H1 (cell line): ENCODE measurements around the gene KBTBD3. TPM values are rescaled to one million over a fixed set of nuclear protein-coding genes. Genes with fewer than 3 reads are reported as not detected.

Source experiments
- CTCF ChIA-PET: fragments of 300-600 bp; sonication (Branson Sonifier 250); formaldehyde crosslinking; loops from one replicate; lab custom pipeline; 2021; ENCODE audit not compliant: partially characterized antibody; lab: Charles Lee
- POLR2A ChIA-PET: fragments of 300-600 bp; sonication (Branson Sonifier 250); formaldehyde crosslinking; loops from one replicate; lab custom pipeline; 2021; ENCODE audit warnings: inconsistent platforms; ENCODE audit not compliant: partially characterized antibody; lab: Charles Lee
- DNase-seq, 2 experiments: peaks; one replicate each; pipeline versions ENCODE4 v3.0.0 to v3.0.0-alpha.2; 2010 to 2022; ENCODE audit warnings: low spot score in 2 of 2, low read depth in 1 of 2, mixed read lengths in 1 of 2
- FAIRE-seq: peaks from 2 replicates; lab custom pipeline; 2011; peaks lifted over from hg19 to GRCh38; lab: Jason Lieb, UNC
- H2AFZ ChIP-seq: 2 replicates; pipeline ENCODE4 v1.8.1; 2012; ENCODE audit warnings: low read length, inconsistent platforms
- H2AK5ac ChIP-seq: 2 replicates; pipeline ENCODE4 v1.6.1; 2013; ENCODE audit warnings: low read depth, low read length
- H2BK120ac ChIP-seq: replicated peaks from 2 replicates; pipeline ENCODE3; 2013; ENCODE audit warnings: low read depth, low read length, inconsistent platforms
- H2BK12ac ChIP-seq: 2 replicates; pipeline ENCODE4 v1.6.1; 2013; ENCODE audit warnings: low read depth, low read length
- H2BK15ac ChIP-seq: 2 replicates; pipeline ENCODE4 v1.6.1; 2013; ENCODE audit warnings: low read length
- H2BK20ac ChIP-seq: 2 replicates; pipeline ENCODE4 v1.6.1; 2013; ENCODE audit warnings: low read length
- H2BK5ac ChIP-seq: 2 replicates; pipeline ENCODE4 v1.6.1; 2013; ENCODE audit warnings: low read depth, low read length
- H3K14ac ChIP-seq: 2 replicates; pipeline ENCODE4 v1.6.1; 2013; ENCODE audit warnings: inconsistent platforms; ENCODE audit not compliant: insufficient read length
- H3K18ac ChIP-seq: 2 replicates; pipeline ENCODE4 v1.6.1; 2013; ENCODE audit warnings: low read length; ENCODE audit errors: extremely low read depth
- H3K23ac ChIP-seq: 2 replicates; pipeline ENCODE4 v1.6.1; 2013; ENCODE audit warnings: inconsistent platforms; ENCODE audit not compliant: insufficient read length
- H3K23me2 ChIP-seq: 2 replicates; pipeline ENCODE4 v1.6.1; 2013; ENCODE audit warnings: low read depth, low read length
- H3K27ac ChIP-seq: 2 replicates; pipeline ENCODE4 v1.6.1; 2011; ENCODE audit warnings: low read depth, low read length, inconsistent platforms
- H3K27me3 ChIP-seq, 4 experiments: replicated peaks in 1 of 4; 1 replicate in 1 of 4; 2 replicates in 3 of 4; pipeline versions ENCODE4 v1.6.1 to v1.8.1; 2011 to 2013; ENCODE audit warnings: low read length in 3 of 4, mild to moderate bottlenecking in 3 of 4, inconsistent platforms in 2 of 4, mixed read lengths in 2 of 4, moderate library complexity in 1 of 4; ENCODE audit not compliant: control insufficient read depth in 3 of 4, insufficient read depth in 3 of 4; ENCODE audit errors: extremely low read depth in 1 of 4
- H3K36me3 ChIP-seq, 4 experiments: 2 replicates each; pipeline versions ENCODE4 v1.6.1 to v1.8.1; 2011 to 2013; ENCODE audit warnings: mild to moderate bottlenecking in 4 of 4, low read length in 3 of 4, moderate library complexity in 2 of 4, control low read depth in 1 of 4, inconsistent platforms in 1 of 4; ENCODE audit not compliant: insufficient read depth in 4 of 4, control insufficient read depth in 2 of 4
- H3K4ac ChIP-seq: replicated peaks from 2 replicates; pipeline ENCODE3; 2013; ENCODE audit warnings: low read length, low read depth, mixed read lengths, inconsistent platforms; ENCODE audit not compliant: insufficient read length
- H3K4me1 ChIP-seq, 4 experiments: replicated peaks in 1 of 4; 1 replicate in 1 of 4; 2 replicates in 3 of 4; pipeline versions ENCODE4 v1.6.1 to v1.8.1; 2011 to 2013; ENCODE audit warnings: low read length in 3 of 4, inconsistent platforms in 2 of 4, mixed read lengths in 1 of 4; ENCODE audit not compliant: insufficient read depth in 4 of 4, control insufficient read depth in 3 of 4
- H3K4me2 ChIP-seq, 2 experiments: 2 replicates each; pipeline versions ENCODE4 v1.6.1 to v1.8.1; 2011 to 2013; ENCODE audit warnings: low read depth in 2 of 2, low read length in 2 of 2, control low read depth in 1 of 2, inconsistent platforms in 1 of 2, mild to moderate bottlenecking in 1 of 2; ENCODE audit not compliant: insufficient read depth in 1 of 2
- H3K4me3 ChIP-seq, 4 experiments: fragments of 200-600, 300-600 bp in 1 of 4; sonication (generic), shearing (Covaris generic), sonication (Bioruptor Twin) in 1 of 4; 2 replicates each; pipeline versions ENCODE4 v1.5.1 to v1.8.1; 2011 to 2016; ENCODE audit warnings: low read length in 4 of 4, low read depth in 3 of 4, control low read depth in 2 of 4, inconsistent platforms in 2 of 4, mild to moderate bottlenecking in 2 of 4, mixed read lengths in 1 of 4, moderate library complexity in 1 of 4; ENCODE audit not compliant: insufficient read depth in 2 of 4; ENCODE audit errors: extremely low read depth in 1 of 4
- H3K56ac ChIP-seq: replicated peaks from 2 replicates; pipeline ENCODE3; 2013; ENCODE audit warnings: low read depth, mild to moderate bottlenecking, mixed read lengths, low read length, inconsistent platforms; ENCODE audit not compliant: insufficient read length
- H3K79me1 ChIP-seq: 2 replicates; pipeline ENCODE4 v1.6.1; 2013; ENCODE audit warnings: low read depth, low read length, control low read depth
- H3K79me2 ChIP-seq, 2 experiments: 2 replicates each; pipeline versions ENCODE4 v1.6.1 to v1.8.1; 2012 to 2013; ENCODE audit warnings: low read length in 2 of 2, mild to moderate bottlenecking in 2 of 2, inconsistent platforms in 1 of 2; ENCODE audit not compliant: insufficient read depth in 2 of 2, control insufficient read depth in 1 of 2
- H3K9ac ChIP-seq, 4 experiments: replicated peaks in 1 of 4; 1 replicate in 1 of 4; 2 replicates in 3 of 4; pipeline versions ENCODE4 v1.6.1 to v1.8.1; 2011 to 2013; ENCODE audit warnings: low read depth in 3 of 4, low read length in 3 of 4, control low read depth in 2 of 4, mild to moderate bottlenecking in 2 of 4, moderate library complexity in 2 of 4, inconsistent platforms in 1 of 4; ENCODE audit errors: extremely low read depth in 1 of 4
- H3K9me3 ChIP-seq, 2 experiments: 2 replicates each; pipeline versions ENCODE4 v1.6.1 to v1.8.1; 2012 to 2013; ENCODE audit warnings: mild to moderate bottlenecking in 2 of 2, moderate library complexity in 2 of 2, control low read depth in 1 of 2, inconsistent platforms in 1 of 2, low read depth in 1 of 2, low read length in 1 of 2, mixed read lengths in 1 of 2; ENCODE audit not compliant: insufficient read depth in 2 of 2
- H4K20me1 ChIP-seq, 2 experiments: replicated peaks in 1 of 2; 2 replicates each; pipeline versions ENCODE3 to v1.8.1; 2011 to 2013; ENCODE audit warnings: inconsistent platforms in 2 of 2, low read length in 2 of 2, mild to moderate bottlenecking in 1 of 2; ENCODE audit not compliant: insufficient read depth in 2 of 2, control insufficient read depth in 1 of 2
- H4K5ac ChIP-seq: 2 replicates; pipeline ENCODE4 v1.6.1; 2013; ENCODE audit warnings: low read length, low read depth, mixed read lengths, inconsistent platforms; ENCODE audit not compliant: insufficient read length
- H4K8ac ChIP-seq: 2 replicates; pipeline ENCODE4 v1.8.0; 2013; ENCODE audit warnings: mild to moderate bottlenecking, moderate library complexity, low read length, inconsistent platforms; ENCODE audit not compliant: insufficient read depth; ENCODE audit errors: extremely low read depth
- H4K91ac ChIP-seq: replicated peaks from 2 replicates; pipeline ENCODE3; 2013; ENCODE audit warnings: low read length, mixed read lengths, inconsistent platforms; ENCODE audit not compliant: insufficient read length
- ASH2L ChIP-seq: fragments of 200-600, 300-600 bp; sonication (generic); IDR thresholded peaks from one replicate; pipeline ENCODE4 v1.7.1; 2017; ENCODE audit warnings: low read length
- BCL11A ChIP-seq, 2 experiments: IDR thresholded peaks; one replicate each; pipeline ENCODE4 v1.6.1; 2011; ENCODE audit warnings: low read depth in 2 of 2, low read length in 2 of 2, mild to moderate bottlenecking in 2 of 2
- FOSL1 ChIP-seq: IDR thresholded peaks from 2 replicates; pipeline ENCODE4 v1.6.1; 2011; ENCODE audit warnings: mild to moderate bottlenecking, low read depth, low read length, moderate library complexity; ENCODE audit not compliant: insufficient read depth
- KDM4A ChIP-seq: IDR thresholded peaks from one replicate; pipeline ENCODE4 v1.7.1; 2012; ENCODE audit warnings: low read depth, mild to moderate bottlenecking, moderate library complexity, low read length, inconsistent platforms; ENCODE audit not compliant: severe bottlenecking
- POLR2A ChIP-seq, 2 experiments: IDR thresholded peaks; 1 replicate in 1 of 2; 2 replicates in 1 of 2; pipeline ENCODE4 v1.6.1; 2011; ENCODE audit warnings: low read depth in 2 of 2, low read length in 2 of 2, mild to moderate bottlenecking in 2 of 2; ENCODE audit errors: control extremely low read depth in 1 of 2
- SAP30 ChIP-seq: fragments of 300-600 bp; sonication (generic); IDR thresholded peaks from 2 replicates; pipeline ENCODE4 v1.7.1; 2012; ENCODE audit warnings: low read length, moderate library complexity, mild to moderate bottlenecking, inconsistent platforms; ENCODE audit not compliant: insufficient read depth, insufficient replicate concordance
- TCF12 ChIP-seq: IDR thresholded peaks from 2 replicates; pipeline ENCODE4 v1.6.1; 2011; ENCODE audit warnings: low read depth, mild to moderate bottlenecking, low read length
- WGBS, 2 experiments: shearing (Covaris generic) in 1 of 2; methylation state at CpG; one replicate each; pipeline versions ENCODE4 v1.1.6 to v1.1.7; 2013 to 2015; ENCODE audit warnings: low lambda C conversion rate in 2 of 2, mixed read lengths in 2 of 2, inconsistent platforms in 1 of 2, low coverage in 1 of 2, missing lambda C conversion rate in 1 of 2; ENCODE audit not compliant: insufficient replicate concordance in 2 of 2, insufficient coverage in 1 of 2, insufficient read length in 1 of 2; ENCODE audit errors: extremely low coverage in 1 of 2, missing lambda C conversion rate in 1 of 2; 5-methylcytosine and 5-hydroxymethylcytosine counted together
- polyA plus RNA-seq, 7 experiments: library from polyadenylated mRNA; depleted of rRNA in 3 of 7; stranded (reverse) in 5 of 7; unstranded in 2 of 7; fragments of >200 nt in 5 of 7; fragments of 200-250 nt in 2 of 7; gene quantifications; 1 replicate in 5 of 7; 2 replicates in 1 of 7; 4 replicates in 1 of 7; pipeline versions ENCODE4 v1.2.1 to v1.2.3, GENCODE V29; 2011 to 2013; ENCODE audit warnings: missing spikeins in 2 of 7, mixed read lengths in 2 of 7
- total RNA-seq: library from RNA; stranded (reverse); fragmentation: NEBNext Ultra II Directional; extraction: Animal tissue kit (Norgen Biotek cat#: 25700); gene quantifications from 2 replicates; pipeline ENCODE4 v1.2.1, GENCODE V29; 2021

Gene KBTBD3
- total and polyA plus RNA-seq, 2 of the 8 experiments (the other 6 are each of a cell fraction or from before 2014, with no cell fraction given) = 1.2 to 6.1 TPM

GRCh38 chr11:106101819-106102218 lies 24.7 kb upstream of the KBTBD3 start:
- CTCF ChIA-PET = interaction anchor here (0.8 to 4.7 kb wide), 3 partner anchors 10 to 32 kb away, joined by 3 to 29 read pairs (median 5); no protein-coding TSS in a partner anchor
- Histone ChIP-seq H2BK12ac (no peak overlapping the region), H3K27ac (no peak overlapping the region), H2AFZ (no peak overlapping the region), H2BK120ac (no peak overlapping the region), H4K5ac (no peak overlapping the region), H3K18ac (no peak overlapping the region), H2BK20ac (no peak overlapping the region), H2BK5ac (no peak overlapping the region), H3K79me2 (no peaks in the 10 kb centered on the region), H3K23me2 (no peaks in the 10 kb centered on the region), H3K79me1 (no peaks in the 10 kb centered on the region), H3K9me3 (no peaks in the 10 kb centered on the region), H2BK15ac (no peak overlapping the region; the same call in 1 of the 2 replicates), H3K4ac (no peak overlapping the region), H3K4me3 (no peak overlapping the region), H4K8ac (no peak overlapping the region), H3K9ac (no peak overlapping the region), H3K23ac (no peak overlapping the region), H3K56ac (no peak overlapping the region), H3K4me2 (no peak overlapping the region), H3K36me3 (peaks cover 3 to 13% (median 8%) of the 10 kb centered on the region in 4 experiments; a peak in 7 of 8 replicates), H2AK5ac (no peak overlapping the region), H3K4me1 (peaks cover 0 to 5% (median 0%) of the 10 kb centered on the region in 4 experiments; a peak in 2 of 7 replicates), H3K14ac (no peak overlapping the region), H4K91ac (no peak overlapping the region), H3K27me3 (no peaks in the 10 kb centered on the region), H4K20me1 (no peaks in the 10 kb centered on the region)
- POLR2A ChIA-PET = interaction anchor here (1.2 kb wide), 1 partner anchor 16 kb away, joined by 3 read pairs; no protein-coding TSS in a partner anchor
- DNase-seq = no peak
- FAIRE-seq = no peak
- 88% methylated on average over 1 of the region's 1 CpG; no CpG with 5 or more reads in 1 of the 2 experiments for WGBS, 2 experiments
- TF ChIP-seq BCL11A (IDR thresholded peaks at IDR 0.05; ENCODE audit: low read depth in 2 of 2, low read length in 2 of 2) (no peak), FOSL1 (no peak), ASH2L (no peak), KDM4A (no peak), TCF12 (no peak), SAP30 (no peak), POLR2A (IDR thresholded peaks at IDR 0.05; ENCODE audit: control extremely low read depth in 1 of 2, low read depth in 2 of 2, low read length in 2 of 2) (no peak)
